NCI-H1930 (cell line): ENCODE data around the gene TAGLN2.
"Not testable (repeated sequence)": the region's sequence is repeated elsewhere in the genome, so short reads cannot be mapped to it uniquely, and the experiment has no call there.

ENCODE experiments used
- DNase-seq, 2 experiments: peaks; one replicate each; lab custom pipeline; 2025; lab: John Stamatoyannopoulos, UW

TAGLN2 gene

GRCh38 chr1:159921251-159921650, 4.1 kb downstream of the TAGLN2 start:
- DNase-seq, result no peak

- no peak for DNase-seq
Observed at GRCh38 chr1:159920651-159921050, 4.7 kb downstream of the TAGLN2 start.

- no peak for DNase-seq
Observed at GRCh38 chr1:159920202-159920601, 5.1 kb downstream of the TAGLN2 start.

GRCh38 chr1:159919236-159919865, 6.0 kb downstream of the TAGLN2 start:
- no peak for DNase-seq

GRCh38 chr1:159918352-159919200, 6.7 kb downstream of the TAGLN2 start:
- no peak for DNase-seq

- no peak for DNase-seq
Observed at GRCh38 chr1:159917533-159918351, 7.6 kb downstream of the TAGLN2 start.

GRCh38 chr1:159916242-159917051, 8.9 kb downstream of the TAGLN2 start:
- no peak for DNase-seq

GRCh38 chr1:159915571-159916241, 9.6 kb downstream of the TAGLN2 start:
- DNase-seq, result no peak

- DNase-seq, result no peak
Observed at GRCh38 chr1:159914252-159915018, 10.9 kb downstream of the TAGLN2 start.

- DNase-seq, result no peak
Observed at GRCh38 chr1:159913451-159914192, 11.7 kb downstream of the TAGLN2 start.

GRCh38 chr1:159911326-159912070, 13.8 kb downstream of the TAGLN2 start:
- DNase-seq, result no peak

GRCh38 chr1:159908031-159908940, 17.0 kb downstream of the TAGLN2 start:
- DNase-seq, result no peak

GRCh38 chr1:159906960-159907359, 18.3 kb downstream of the TAGLN2 start:
- no peak for DNase-seq

GRCh38 chr1:159904036-159904435, 21.3 kb downstream of the TAGLN2 start:
- not testable (repeated sequence) for DNase-seq

GRCh38 chr1:159902541-159902940, 22.8 kb downstream of the TAGLN2 start:
- DNase-seq, result no peak

GRCh38 chr1:159900755-159901360, 24.4 kb downstream of the TAGLN2 start:
- DNase-seq, result no peak

GRCh38 chr1:159900086-159900680, 25.1 kb downstream of the TAGLN2 start, which contains the start of gene CFAP45:
Gene CFAP45 (minus strand): TSS chr1:159900165. CDS start chr1:159900098, 67 bp downstream.
- DNase-seq, result peak; percentile 63 to 66
